Measurements from ENCODE around the gene SOCS7.

- TF ChIP-seq CTCF (IDR thresholded peaks at IDR 0.05; ENCODE audit: poor library complexity) (no peak), EZH2 (IDR thresholded peaks at IDR 0.05; ENCODE audit: borderline replicate concordance) (peak; percentile 48), EZH2phosphoT487 (IDR thresholded peaks at IDR 0.05; ENCODE audit: low read depth, severe bottlenecking, unreplicated experiment) (no peak)
These were observed 69.7 kb downstream of the SOCS7 start for GRCh38 chr17:38421171-38421841.

All from hepatocyte (in vitro differentiated cells).